GM21423 (cell line): ENCODE data around the gene C3orf20.
"Not testable (repeated sequence)": the region's sequence is repeated elsewhere in the genome, so short reads cannot be mapped to it uniquely, and the experiment has no call there.

ENCODE experiments used
- ATAC-seq: cut with Tn5 transposase; IDR thresholded peaks from one replicate; pipeline ENCODE4 v1.9.1; 2021; ENCODE audit warnings: mild to moderate bottlenecking, moderate library complexity; ENCODE audit not compliant: unreplicated experiment

C3orf20 gene

DNA sequence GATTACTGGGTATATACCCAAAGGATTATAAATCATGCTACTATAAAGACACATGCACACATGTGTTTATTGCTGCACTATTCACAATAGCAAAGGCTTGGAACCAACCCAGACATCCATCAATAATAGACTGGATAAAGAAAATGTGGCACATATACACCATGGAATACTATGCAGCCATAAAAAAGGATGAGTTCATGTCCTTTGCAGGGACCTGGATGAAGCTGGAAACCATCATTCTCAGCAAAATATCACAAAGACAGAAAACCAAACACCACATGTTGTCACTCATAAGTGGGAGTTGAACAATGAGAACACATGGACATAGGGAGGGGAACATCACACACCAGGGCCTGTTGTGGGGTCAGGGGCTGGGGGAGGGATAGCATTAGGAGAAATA is 78.0 kb downstream of the C3orf20 start:
- ATAC-seq: not testable (repeated sequence)

- no peak for ATAC-seq
Observed at GRCh38 chr3:14757153-14757700, 82.3 kb downstream of the C3orf20 start.

- no peak for ATAC-seq
Observed at GRCh38 chr3:14758297-14758696, 83.4 kb downstream of the C3orf20 start.

GRCh38 chr3:14758959-14759358 is 84.0 kb downstream of the C3orf20 start:
- no peak for ATAC-seq

- no peak for ATAC-seq
Observed at GRCh38 chr3:14760185-14760584, 85.2 kb downstream of the C3orf20 start.

GRCh38 chr3:14761121-14761672 is 86.3 kb downstream of the C3orf20 start:
- no peak for ATAC-seq

- no peak for ATAC-seq
Observed at GRCh38 chr3:14761866-14762265, 86.9 kb downstream of the C3orf20 start.

- ATAC-seq: no peak
Observed at GRCh38 chr3:14762701-14763100, 87.8 kb downstream of the C3orf20 start.

DNA sequence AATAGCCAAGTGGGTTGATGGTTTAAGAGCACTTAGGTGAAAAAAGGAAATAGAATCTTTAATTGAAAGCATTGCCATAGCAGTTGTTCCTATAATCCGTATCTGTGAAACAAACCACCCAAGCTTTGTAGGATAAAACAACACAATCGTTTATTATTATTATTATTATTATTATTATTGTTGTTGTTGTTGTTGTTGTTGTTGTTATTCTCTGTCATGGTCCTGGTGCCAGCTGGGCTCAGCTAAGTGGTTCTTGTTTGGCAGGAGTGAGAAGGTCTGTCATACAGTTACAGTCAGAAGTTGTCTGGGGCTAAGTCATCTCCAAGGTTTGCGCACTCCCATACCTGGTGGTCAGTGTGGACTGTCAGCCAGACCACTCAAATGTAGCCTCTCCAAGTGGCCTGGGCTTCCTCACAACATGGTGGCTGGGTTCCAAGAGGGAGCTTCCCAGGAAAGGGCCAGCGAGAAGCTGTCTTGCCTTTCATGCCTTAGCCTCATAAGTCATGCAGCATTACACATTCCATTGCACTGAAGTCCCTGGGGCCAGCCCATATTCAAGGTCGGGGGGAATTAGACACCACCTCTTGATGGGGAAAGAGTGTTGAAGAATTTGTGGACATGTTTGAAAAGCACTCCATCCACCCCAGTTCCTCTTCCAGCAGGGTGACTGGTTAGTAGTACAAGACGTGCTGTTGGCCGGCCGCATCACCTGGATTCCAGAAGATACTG is 89.6 kb downstream of the C3orf20 start:
- ATAC-seq: no peak

- no peak for ATAC-seq
Observed at GRCh38 chr3:14765060-14765400, 90.1 kb downstream of the C3orf20 start.

DNA sequence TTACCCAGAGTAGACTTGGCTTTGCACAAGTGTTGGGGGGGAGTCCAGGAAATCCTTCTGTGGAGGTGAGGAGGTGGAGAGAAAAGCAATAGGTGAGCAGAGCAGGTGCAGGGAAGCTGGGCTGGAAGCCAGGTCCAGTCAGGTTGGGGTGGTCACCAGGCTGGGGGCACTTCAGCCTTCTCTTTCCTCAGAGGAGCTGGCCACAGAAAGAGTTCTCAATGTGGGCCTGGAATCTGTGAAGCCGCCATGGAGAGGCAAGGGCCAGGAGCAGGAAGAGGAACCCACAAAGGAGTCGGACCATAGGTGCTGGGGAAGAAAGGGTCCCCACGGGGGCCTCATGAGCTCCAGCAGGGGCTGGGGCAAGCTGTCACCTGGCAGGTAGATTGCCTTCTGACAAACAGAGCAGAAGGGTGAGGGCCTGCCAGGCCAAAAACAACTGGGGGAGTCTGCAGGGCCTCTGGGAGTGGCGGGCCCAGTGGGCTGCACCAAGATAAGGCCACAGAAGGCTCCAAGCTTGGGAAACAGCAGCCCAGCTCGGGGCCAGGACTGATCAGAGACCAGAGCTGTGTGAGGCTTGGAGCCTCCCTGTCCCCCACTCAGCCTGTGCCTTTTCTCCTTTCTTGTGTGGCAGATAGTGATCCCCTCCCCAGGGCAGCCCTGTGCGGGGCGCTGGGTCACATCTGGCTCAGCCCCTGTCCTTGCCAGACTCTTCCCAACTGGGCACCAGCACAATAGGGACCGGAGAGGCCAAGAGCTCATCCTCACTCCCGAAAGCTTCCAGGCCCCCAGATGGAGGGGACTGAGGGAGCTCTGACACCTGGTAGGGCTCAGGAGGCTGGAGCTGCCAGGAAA is 90.9 kb downstream of the C3orf20 start:
- ATAC-seq: no peak

GRCh38 chr3:14766428-14767244 is 91.7 kb downstream of the C3orf20 start:
- ATAC-seq: no peak

DNA sequence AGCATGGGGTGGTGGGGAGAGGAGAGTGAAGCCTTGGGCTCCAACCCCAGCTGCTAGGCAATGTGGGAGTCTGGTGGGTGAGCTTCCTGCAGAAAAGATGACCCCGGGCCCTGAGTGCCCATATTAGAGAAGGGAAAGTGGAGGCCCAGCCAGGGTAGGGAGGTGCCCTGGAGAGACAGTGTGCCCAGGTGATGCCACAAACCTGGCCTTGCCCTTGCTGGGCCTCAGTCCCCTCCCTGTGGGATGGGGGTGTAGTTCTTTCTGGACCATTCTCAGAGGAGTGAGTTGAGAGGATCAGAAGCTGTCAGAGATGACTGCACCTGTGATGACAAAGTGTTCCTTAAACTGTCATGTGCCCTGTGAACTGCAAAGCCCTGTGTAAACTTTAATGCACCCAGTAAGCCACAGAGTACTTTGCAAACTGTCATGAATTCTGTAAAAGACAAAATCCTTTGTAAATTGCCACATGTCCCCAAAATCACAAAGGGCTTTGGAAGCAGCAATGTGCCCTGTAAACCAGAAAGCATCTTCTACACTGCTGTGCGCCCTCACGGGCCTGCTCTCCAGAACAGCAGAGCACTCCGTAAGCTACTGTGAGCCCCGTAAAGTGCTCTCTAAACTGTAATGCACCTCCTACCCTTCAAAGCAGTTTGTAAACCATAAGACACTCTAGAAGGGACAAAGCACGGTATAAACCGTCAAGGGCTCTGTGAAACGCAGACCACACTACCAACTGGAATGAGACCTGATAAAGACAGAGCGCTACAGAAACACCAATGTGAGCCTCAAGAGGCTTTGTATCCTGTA is 92.5 kb downstream of the C3orf20 start:
- no peak for ATAC-seq

DNA sequence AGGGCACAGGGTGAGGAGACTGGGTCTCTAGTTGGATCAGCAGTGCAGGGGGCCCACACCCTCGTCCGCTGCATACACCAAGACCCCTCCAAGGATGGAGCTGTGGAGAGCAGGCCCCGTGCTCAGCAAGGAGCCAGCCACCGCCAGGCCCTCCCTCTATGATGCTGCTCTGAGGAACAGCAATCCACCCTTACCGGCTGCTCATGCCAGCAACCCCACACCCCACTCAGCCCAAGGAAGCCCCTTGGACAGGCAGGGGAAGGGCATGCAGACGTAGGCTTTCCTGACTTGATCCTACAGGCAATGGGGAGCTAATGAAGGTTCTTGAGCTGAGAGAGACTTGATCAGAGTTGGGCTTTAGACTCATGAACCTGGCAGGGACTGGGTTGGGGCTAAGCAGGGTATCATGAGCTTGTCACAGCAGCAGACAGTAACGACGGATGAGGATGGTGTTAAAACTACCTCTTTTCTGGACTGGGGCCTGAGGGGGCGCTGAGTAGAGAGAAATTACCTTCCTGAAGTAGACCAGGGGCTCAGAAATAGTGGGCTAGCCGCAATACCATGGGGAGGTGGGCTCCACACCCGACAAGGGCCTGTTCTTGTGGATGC is 93.3 kb downstream of the C3orf20 start:
- no peak for ATAC-seq

GRCh38 chr3:14768881-14769280 is 93.9 kb downstream of the C3orf20 start:
- ATAC-seq: no peak

GRCh38 chr3:14769544-14770325 is 94.8 kb downstream of the C3orf20 start:
- ATAC-seq: no peak

DNA sequence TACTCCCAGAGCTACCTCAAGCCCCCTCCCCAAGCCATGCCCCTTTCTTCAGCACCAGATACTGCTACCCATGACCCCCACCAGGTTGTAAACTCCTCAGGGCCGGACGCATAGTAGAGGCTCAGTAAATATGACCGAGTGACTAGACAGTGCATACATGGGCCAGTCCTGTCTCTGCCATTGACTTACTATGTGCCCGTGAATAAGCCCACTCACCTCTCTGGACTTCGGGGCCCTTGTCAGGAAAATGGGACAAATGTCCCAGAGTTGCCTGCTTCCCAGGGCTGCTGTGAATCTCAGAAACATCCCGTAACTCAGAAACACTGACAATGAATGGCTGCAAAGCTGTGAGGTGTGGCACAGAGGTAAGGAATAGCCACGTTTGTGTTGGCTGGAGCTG is 95.7 kb downstream of the C3orf20 start:
- no peak for ATAC-seq

DNA sequence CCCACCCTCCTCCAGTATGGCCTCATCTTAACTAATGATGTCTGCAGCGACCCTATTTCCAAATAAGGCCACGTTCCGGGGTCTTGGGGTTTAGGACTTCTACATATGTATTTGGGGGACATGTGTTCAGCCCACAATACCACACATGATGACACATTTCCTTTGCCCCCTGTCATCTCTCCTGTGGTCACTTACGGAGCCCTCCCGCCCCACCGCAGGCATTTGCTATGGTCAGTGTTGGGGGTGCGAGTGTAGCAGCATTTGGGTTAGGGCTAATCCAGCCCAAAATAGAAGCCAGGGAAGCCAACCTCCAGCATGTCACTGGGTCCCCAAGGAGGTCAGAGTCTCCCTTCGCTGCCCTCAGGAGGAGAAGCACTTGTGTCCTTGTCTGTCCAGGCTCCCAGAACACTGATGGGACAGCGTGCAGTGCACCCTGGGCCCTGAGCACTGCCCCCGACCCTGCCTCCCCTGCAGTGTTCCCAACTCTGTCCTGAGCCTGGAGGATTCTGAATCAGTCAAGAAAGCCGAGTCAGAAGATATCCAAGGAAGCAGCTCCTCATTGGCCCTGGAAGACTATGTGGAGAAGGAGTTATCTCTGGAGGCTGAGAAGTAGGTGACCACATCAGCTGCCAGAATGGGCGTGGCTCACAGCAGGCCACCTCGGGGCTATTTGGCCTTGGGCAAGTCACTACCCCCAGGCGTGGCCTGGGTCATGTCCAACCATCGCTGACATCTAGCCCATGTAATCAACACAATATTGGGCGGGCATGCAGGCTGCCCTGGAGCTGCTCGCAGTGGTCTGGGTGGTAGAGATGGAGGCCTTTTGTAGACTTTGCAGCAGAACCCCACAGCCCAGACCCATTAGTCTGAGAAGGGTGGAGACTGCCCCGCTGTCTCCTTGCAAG is 96.9 kb downstream of the C3orf20 start:
- ATAC-seq: no peak
